ENCODE data around the gene CFLAR.
"Not testable (repeated sequence)": the region's sequence is repeated elsewhere in the genome, so short reads cannot be mapped to it uniquely, and the experiment has no call there.

The CFLAR gene

GRCh38 chr2:201174687-201175086 lies 58.7 kb downstream of the CFLAR start:
- Mint-ChIP-seq H3K27ac (no peak overlapping the region), H3K27me3 (no peaks in the 10 kb centered on the region), H3K4me3 (no peak overlapping the region), H3K9me3 (peaks cover 6% of the 10 kb centered on the region), H3K36me3 (ENCODE audit: low read depth) (no peaks in the 10 kb centered on the region), H3K4me1 (ENCODE audit: low read depth) (peaks cover 13% of the 10 kb centered on the region)

GRCh38 chr2:201176081-201176481 lies 60.1 kb downstream of the CFLAR start:
- no peaks in the 10 kb centered on the region for H3K27me3 Mint-ChIP-seq

GRCh38 chr2:201180010-201180409 lies 64.0 kb downstream of the CFLAR start:
- no peaks in the 10 kb centered on the region for H3K9me3 Mint-ChIP-seq
- H3K4me3 Mint-ChIP-seq, result no peak overlapping the region
- H3K27ac Mint-ChIP-seq, result peak overlapping the region; percentile 36
- peaks cover 44% of the 10 kb centered on the region for H3K4me1 Mint-ChIP-seq (ENCODE audit: low read depth)
- H3K36me3 Mint-ChIP-seq (ENCODE audit: low read depth), result no peaks in the 10 kb centered on the region
- no peaks in the 10 kb centered on the region for H3K27me3 Mint-ChIP-seq

More at GRCh38 chr2:201176081-201176481, 60.1 kb downstream of the CFLAR start:
- peaks cover 20% of the 10 kb centered on the region for H3K4me1 Mint-ChIP-seq (ENCODE audit: low read depth)
- H3K27ac Mint-ChIP-seq, result no peak overlapping the region
- H3K36me3 Mint-ChIP-seq (ENCODE audit: low read depth), result no peaks in the 10 kb centered on the region
- peaks cover 2% of the 10 kb centered on the region for H3K9me3 Mint-ChIP-seq
- H3K4me3 Mint-ChIP-seq, result no peak overlapping the region

GRCh38 chr2:201182650-201183364 lies 66.8 kb downstream of the CFLAR start, which contains the start of gene CASP10:
Gene CASP10 (plus strand): TSS chr2:201183141. CDS start chr2:201185778, 2,637 bp downstream.
- H3K4me3 Mint-ChIP-seq, result peak within 1 kb of the TSS; percentile 89
- no peaks in the 10 kb centered on the region for H3K9me3 Mint-ChIP-seq
- no peaks in the 10 kb centered on the region for H3K27me3 Mint-ChIP-seq
- H3K27ac Mint-ChIP-seq, result peak within 1 kb of the TSS; percentile 80
- peaks cover 9% of the 10 kb centered on the region for H3K36me3 Mint-ChIP-seq (ENCODE audit: low read depth)
- H3K4me1 Mint-ChIP-seq (ENCODE audit: low read depth), result peaks cover 63% of the 10 kb centered on the region

- Mint-ChIP-seq H3K36me3 (ENCODE audit: low read depth) (peaks cover 12% of the 10 kb centered on the region), H3K27me3 (no peaks in the 10 kb centered on the region), H3K27ac (peak overlapping the region; percentile 80), H3K9me3 (peaks cover under 1% of the 10 kb centered on the region), H3K4me3 (peak overlapping the region; percentile 89), H3K4me1 (ENCODE audit: low read depth) (peaks cover 68% of the 10 kb centered on the region)
Observed at GRCh38 chr2:201183365-201183727, 67.4 kb downstream of the CFLAR start.

- Mint-ChIP-seq H3K4me3 (peak overlapping the region; percentile 89), H3K27ac (peak overlapping the region; percentile 79), H3K36me3 (ENCODE audit: low read depth) (peaks cover 15% of the 10 kb centered on the region), H3K4me1 (ENCODE audit: low read depth) (peaks cover 71% of the 10 kb centered on the region)
- H3K9me3 Mint-ChIP-seq, H3K27me3 Mint-ChIP-seq: not testable (repeated sequence)
Observed at GRCh38 chr2:201183835-201184234, 67.9 kb downstream of the CFLAR start.

GRCh38 chr2:201184248-201184647 lies 68.3 kb downstream of the CFLAR start:
- Mint-ChIP-seq H3K36me3 (ENCODE audit: low read depth) (peaks cover 18% of the 10 kb centered on the region), H3K4me1 (ENCODE audit: low read depth) (peaks cover 73% of the 10 kb centered on the region), H3K4me3 (peak overlapping the region; percentile 89), H3K27ac (peak overlapping the region; percentile 79)
- not testable (repeated sequence) for H3K27me3 Mint-ChIP-seq, H3K9me3 Mint-ChIP-seq

GRCh38 chr2:201185863-201186262 lies 69.9 kb downstream of the CFLAR start:
- Mint-ChIP-seq H3K36me3 (ENCODE audit: low read depth) (peaks cover 31% of the 10 kb centered on the region), H3K9me3 (peaks cover 3% of the 10 kb centered on the region), H3K4me1 (ENCODE audit: low read depth) (peaks cover 79% of the 10 kb centered on the region), H3K4me3 (peak overlapping the region; percentile 89), H3K27ac (peak overlapping the region; percentile 79), H3K27me3 (no peaks in the 10 kb centered on the region)

- Mint-ChIP-seq H3K27me3 (no peaks in the 10 kb centered on the region), H3K9me3 (peaks cover 3% of the 10 kb centered on the region), H3K27ac (peak overlapping the region; percentile 79), H3K4me1 (ENCODE audit: low read depth) (peaks cover 87% of the 10 kb centered on the region), H3K36me3 (ENCODE audit: low read depth) (peaks cover 42% of the 10 kb centered on the region), H3K4me3 (peak overlapping the region; percentile 28)
Observed at GRCh38 chr2:201186982-201187381, 71.0 kb downstream of the CFLAR start.

GRCh38 chr2:201188449-201188848 lies 72.5 kb downstream of the CFLAR start:
- Mint-ChIP-seq H3K4me1 (ENCODE audit: low read depth) (peaks cover 88% of the 10 kb centered on the region), H3K27ac (peak overlapping the region; percentile 54), H3K36me3 (ENCODE audit: low read depth) (peaks cover 51% of the 10 kb centered on the region), H3K9me3 (peaks cover 3% of the 10 kb centered on the region), H3K27me3 (no peaks in the 10 kb centered on the region), H3K4me3 (no peak overlapping the region)

GRCh38 chr2:201191132-201191875 lies 75.3 kb downstream of the CFLAR start:
- no peak overlapping the region for H3K4me3 Mint-ChIP-seq
- peaks cover 90% of the 10 kb centered on the region for H3K4me1 Mint-ChIP-seq (ENCODE audit: low read depth)
- H3K9me3 Mint-ChIP-seq, result peaks cover 3% of the 10 kb centered on the region
- H3K27me3 Mint-ChIP-seq, result no peaks in the 10 kb centered on the region
- H3K36me3 Mint-ChIP-seq (ENCODE audit: low read depth), result peaks cover 71% of the 10 kb centered on the region
- peak overlapping the region; percentile 29 for H3K27ac Mint-ChIP-seq

- H3K36me3 Mint-ChIP-seq (ENCODE audit: low read depth), result peaks cover 70% of the 10 kb centered on the region
- no peaks in the 10 kb centered on the region for H3K27me3 Mint-ChIP-seq
Observed at GRCh38 chr2:201194097-201194496, 78.1 kb downstream of the CFLAR start.

GRCh38 chr2:201195331-201195730 lies 79.4 kb downstream of the CFLAR start:
- no peak overlapping the region for H3K27ac Mint-ChIP-seq

More at GRCh38 chr2:201194097-201194496, 78.1 kb downstream of the CFLAR start:
- H3K9me3 Mint-ChIP-seq, result no peaks in the 10 kb centered on the region
- peaks cover 76% of the 10 kb centered on the region for H3K4me1 Mint-ChIP-seq (ENCODE audit: low read depth)
- H3K4me3 Mint-ChIP-seq, result peak overlapping the region; percentile 56
- peak overlapping the region; percentile 47 for H3K27ac Mint-ChIP-seq

GRCh38 chr2:201196003-201196402 lies 80.0 kb downstream of the CFLAR start:
- Mint-ChIP-seq H3K9me3 (no peaks in the 10 kb centered on the region), H3K27ac (no peak overlapping the region), H3K36me3 (ENCODE audit: low read depth) (peaks cover 64% of the 10 kb centered on the region), H3K27me3 (no peaks in the 10 kb centered on the region), H3K4me1 (ENCODE audit: low read depth) (peaks cover 67% of the 10 kb centered on the region), H3K4me3 (no peak overlapping the region)

More at GRCh38 chr2:201195331-201195730, 79.4 kb downstream of the CFLAR start:
- no peaks in the 10 kb centered on the region for H3K9me3 Mint-ChIP-seq
- peaks cover 66% of the 10 kb centered on the region for H3K36me3 Mint-ChIP-seq (ENCODE audit: low read depth)
- no peak overlapping the region for H3K4me3 Mint-ChIP-seq
- peaks cover 70% of the 10 kb centered on the region for H3K4me1 Mint-ChIP-seq (ENCODE audit: low read depth)
- no peaks in the 10 kb centered on the region for H3K27me3 Mint-ChIP-seq

GRCh38 chr2:201196803-201197202 lies 80.8 kb downstream of the CFLAR start:
- H3K4me1 Mint-ChIP-seq (ENCODE audit: low read depth), result peaks cover 63% of the 10 kb centered on the region
- no peak overlapping the region for H3K27ac Mint-ChIP-seq
- H3K27me3 Mint-ChIP-seq, result no peaks in the 10 kb centered on the region
- H3K9me3 Mint-ChIP-seq, result no peaks in the 10 kb centered on the region
- no peak overlapping the region for H3K4me3 Mint-ChIP-seq
- H3K36me3 Mint-ChIP-seq (ENCODE audit: low read depth), result peaks cover 60% of the 10 kb centered on the region
